Measurements from ENCODE around the gene LY6G6D. TPM values are rescaled to one million over a fixed set of nuclear protein-coding genes. Genes with fewer than 3 reads are reported as not detected.
A peak's percentile ranks its signal among the peaks of the same experiment; 100 is the strongest.

Gene LY6G6D
- total RNA-seq, 1 donor from 2014 or later, result not detected

- Mint-ChIP-seq H3K27me3 (ENCODE audit: unreplicated experiment) (no peaks in the 10 kb centered on the region), H3K4me3 (ENCODE audit: unreplicated experiment) (peak overlapping the region; percentile 99), H3K27ac (ENCODE audit: unreplicated experiment) (peak overlapping the region; percentile 96), H3K36me3 (ENCODE audit: unreplicated experiment) (peaks cover 21% of the 10 kb centered on the region), H3K9me3 (ENCODE audit: unreplicated experiment) (no peaks in the 10 kb centered on the region), H3K4me1 (ENCODE audit: unreplicated experiment) (peaks cover 61% of the 10 kb centered on the region)
- TF ChIP-seq CTCF (IDR thresholded peaks at IDR 0.05), result no peak
- DNase-seq (ENCODE audit: extremely low spot score, unreplicated experiment), result no peak
Measured at GRCh38 chr6:31734821-31735406, 19.8 kb downstream of the LY6G6D start.

- no peak for TF ChIP-seq CTCF (IDR thresholded peaks at IDR 0.05)
- H3K36me3 Mint-ChIP-seq (ENCODE audit: unreplicated experiment), result peaks cover 16% of the 10 kb centered on the region
- peak within 1 kb of the TSS; percentile 99 for H3K4me3 Mint-ChIP-seq (ENCODE audit: unreplicated experiment)
- no peaks in the 10 kb centered on the region for H3K9me3 Mint-ChIP-seq (ENCODE audit: unreplicated experiment)
- H3K27ac Mint-ChIP-seq (ENCODE audit: unreplicated experiment), result peak within 1 kb of the TSS; percentile 96
- DNase-seq (ENCODE audit: extremely low spot score, unreplicated experiment), result peak; percentile 93
- H3K27me3 Mint-ChIP-seq (ENCODE audit: unreplicated experiment), result no peaks in the 10 kb centered on the region
- H3K4me1 Mint-ChIP-seq (ENCODE audit: unreplicated experiment), result peaks cover 58% of the 10 kb centered on the region
Measured at GRCh38 chr6:31736021-31736767, 21.0 kb downstream of the LY6G6D start, which contains the start of gene CLIC1. TSS of gene CLIC1 (minus strand) at chr6:31736530. CDS start at chr6:31736300, 230 bp downstream.

- peaks cover 14% of the 10 kb centered on the region for H3K36me3 Mint-ChIP-seq (ENCODE audit: unreplicated experiment)
Measured at GRCh38 chr6:31736768-31737314, 21.7 kb downstream of the LY6G6D start.

GRCh38 chr6:31737315-31737990 lies 22.3 kb downstream of the LY6G6D start:
- peak overlapping the region; percentile 96 for H3K27ac Mint-ChIP-seq (ENCODE audit: unreplicated experiment)
- H3K4me1 Mint-ChIP-seq (ENCODE audit: unreplicated experiment), result peaks cover 56% of the 10 kb centered on the region
- no peaks in the 10 kb centered on the region for H3K9me3 Mint-ChIP-seq (ENCODE audit: unreplicated experiment)
- TF ChIP-seq CTCF (IDR thresholded peaks at IDR 0.05), result no peak
- no peak for DNase-seq (ENCODE audit: extremely low spot score, unreplicated experiment)
- H3K27me3 Mint-ChIP-seq (ENCODE audit: unreplicated experiment), result no peaks in the 10 kb centered on the region
- peak overlapping the region; percentile 46 for H3K4me3 Mint-ChIP-seq (ENCODE audit: unreplicated experiment)
- peaks cover 9% of the 10 kb centered on the region for H3K36me3 Mint-ChIP-seq (ENCODE audit: unreplicated experiment)

More at GRCh38 chr6:31736768-31737314, 21.7 kb downstream of the LY6G6D start:
- no peak for DNase-seq (ENCODE audit: extremely low spot score, unreplicated experiment)
- Mint-ChIP-seq H3K4me1 (ENCODE audit: unreplicated experiment) (peaks cover 58% of the 10 kb centered on the region), H3K27me3 (ENCODE audit: unreplicated experiment) (no peaks in the 10 kb centered on the region), H3K9me3 (ENCODE audit: unreplicated experiment) (no peaks in the 10 kb centered on the region), H3K4me3 (ENCODE audit: unreplicated experiment) (peak overlapping the region; percentile 99), H3K27ac (ENCODE audit: unreplicated experiment) (peak overlapping the region; percentile 96)
- no peak for TF ChIP-seq CTCF (IDR thresholded peaks at IDR 0.05)
